Neuronal stem cell (in vitro differentiated cells): ENCODE measurements around the gene GALC.

Experiments used
- DNase-seq: peaks from one replicate; pipeline ENCODE4 v3.0.0-alpha.2; 2013; ENCODE audit warnings: low spot score
- H2AFZ ChIP-seq: one replicate; pipeline ENCODE4 v1.6.1; 2013; ENCODE audit warnings: mild to moderate bottlenecking, low read length, inconsistent platforms
- H2AK5ac ChIP-seq: 2 replicates; pipeline ENCODE4 v1.6.1; 2013; ENCODE audit warnings: low read depth, mild to moderate bottlenecking, inconsistent platforms, low read length, moderate library complexity, mixed read lengths
- H2BK120ac ChIP-seq: 2 replicates; pipeline ENCODE4 v1.6.1; 2013; ENCODE audit warnings: low read depth, mild to moderate bottlenecking, inconsistent platforms, low read length, moderate library complexity, mixed read lengths
- H2BK12ac ChIP-seq: one replicate; pipeline ENCODE4 v1.6.1; 2013; ENCODE audit warnings: low read length, inconsistent platforms
- H2BK15ac ChIP-seq: 2 replicates; pipeline ENCODE4 v1.6.1; 2013; ENCODE audit warnings: mild to moderate bottlenecking, low read length, inconsistent platforms, mixed read lengths
- H2BK5ac ChIP-seq: one replicate; pipeline ENCODE4 v1.6.1; 2013; ENCODE audit warnings: inconsistent platforms, mild to moderate bottlenecking, low read length, moderate library complexity
- H3K14ac ChIP-seq: one replicate; pipeline ENCODE4 v1.6.1; 2013; ENCODE audit warnings: low read length, inconsistent platforms
- H3K18ac ChIP-seq: 2 replicates; pipeline ENCODE4 v1.6.1; 2013; ENCODE audit warnings: low read length, inconsistent platforms
- H3K23ac ChIP-seq: 2 replicates; pipeline ENCODE4 v1.6.1; 2013; ENCODE audit warnings: low read depth, mild to moderate bottlenecking, mixed read lengths, low read length, inconsistent platforms; ENCODE audit not compliant: poor library complexity
- H3K27ac ChIP-seq: replicated peaks from 3 replicates; pipeline ENCODE4 v1.5.1; 2013; ENCODE audit warnings: low read length, inconsistent platforms
- H3K27me3 ChIP-seq, 3 experiments: 2 replicates each; pipeline ENCODE4 v1.6.1; 2013; ENCODE audit warnings: low read length in 3 of 3, mild to moderate bottlenecking in 2 of 3, inconsistent platforms in 1 of 3, low read depth in 1 of 3, mixed read lengths in 1 of 3, moderate library complexity in 1 of 3; ENCODE audit not compliant: control insufficient read depth in 3 of 3, insufficient read depth in 3 of 3
- H3K36me3 ChIP-seq, 2 donors: replicated peaks in 1 of 2; 2 replicates each; pipeline ENCODE4 v1.6.1; 2013; ENCODE audit warnings: low read length in 2 of 2; ENCODE audit not compliant: control insufficient read depth in 2 of 2, insufficient read depth in 2 of 2
- H3K4ac ChIP-seq: 2 replicates; pipeline ENCODE4 v1.6.1; 2013; ENCODE audit warnings: inconsistent platforms, mild to moderate bottlenecking, low read length, moderate library complexity
- H3K4me1 ChIP-seq, 2 donors: 1 replicate in 1 of 2; 2 replicates in 1 of 2; pipeline ENCODE4 v1.6.1; 2013; ENCODE audit warnings: low read length in 2 of 2, low read depth in 1 of 2; ENCODE audit not compliant: control insufficient read depth in 2 of 2, insufficient read depth in 1 of 2
- H3K4me2 ChIP-seq: one replicate; pipeline ENCODE4 v1.6.1; 2013; ENCODE audit warnings: mild to moderate bottlenecking, low read length, inconsistent platforms; ENCODE audit not compliant: insufficient read depth, poor library complexity, severe bottlenecking
- H3K4me3 ChIP-seq, 2 donors: 2 replicates each; pipeline ENCODE4 v1.5.1; 2013; ENCODE audit warnings: low read length in 2 of 2, mild to moderate bottlenecking in 2 of 2, inconsistent platforms in 1 of 2, moderate library complexity in 1 of 2
- H3K79me1 ChIP-seq: one replicate; pipeline ENCODE4 v1.6.1; 2013; ENCODE audit warnings: low read depth, mild to moderate bottlenecking, inconsistent platforms, low read length, moderate library complexity
- H3K9ac ChIP-seq: one replicate; pipeline ENCODE4 v1.6.1; 2013; ENCODE audit warnings: mild to moderate bottlenecking, low read depth, low read length, inconsistent platforms; ENCODE audit not compliant: poor library complexity
- H3K9me3 ChIP-seq, 2 donors: replicated peaks in 1 of 2; 2 replicates each; pipeline versions ENCODE3 to v1.6.1; 2013; ENCODE audit warnings: low read length in 2 of 2, mild to moderate bottlenecking in 2 of 2, inconsistent platforms in 1 of 2, low read depth in 1 of 2, mixed read lengths in 1 of 2, moderate library complexity in 1 of 2; ENCODE audit not compliant: control insufficient read depth in 2 of 2, insufficient read depth in 1 of 2
- H4K8ac ChIP-seq: one replicate; pipeline ENCODE4 v1.6.1; 2013; ENCODE audit warnings: low read depth, mild to moderate bottlenecking, inconsistent platforms, low read length, moderate library complexity
- H4K91ac ChIP-seq: one replicate; pipeline ENCODE4 v1.6.1; 2013; ENCODE audit warnings: low read length, low read depth, mild to moderate bottlenecking, inconsistent platforms; ENCODE audit not compliant: poor library complexity
- WGBS, 2 donors: extraction: QIAGEN DNeasy Blood & Tissue Kit; methylation state at CpG; one replicate each; pipeline ENCODE4 v1.1.7; 2013; ENCODE audit warnings: missing lambda C conversion rate in 2 of 2, mixed read lengths in 1 of 2; ENCODE audit not compliant: insufficient read length in 2 of 2, insufficient replicate concordance in 1 of 2; ENCODE audit errors: extremely low coverage in 2 of 2; 5-methylcytosine and 5-hydroxymethylcytosine counted together

GALC gene

DNA sequence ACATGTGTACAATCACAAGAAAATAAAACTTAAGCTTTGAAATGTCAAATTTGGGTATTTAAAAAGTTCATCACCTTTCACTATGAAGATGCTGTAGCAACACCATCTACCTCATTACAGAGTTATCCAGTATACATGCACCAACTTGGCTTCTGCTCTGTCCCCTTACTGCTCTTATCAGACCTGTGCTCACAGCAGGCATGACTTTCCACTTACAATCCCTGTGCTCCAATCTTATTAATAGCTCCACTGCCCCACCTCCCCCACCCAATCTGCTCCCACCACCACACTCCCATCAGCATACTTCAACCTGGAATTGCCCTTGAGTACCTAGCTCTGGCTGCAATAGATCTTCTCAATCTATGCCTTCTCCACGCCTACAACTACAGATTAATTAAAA is 13.3 kb downstream of the GALC start:
- Histone ChIP-seq H3K14ac (no peak overlapping the region), H3K23ac (no peak overlapping the region), H4K91ac (no peak overlapping the region), H3K18ac (no peak overlapping the region), H3K4me3 (no peak overlapping the region), H3K9me3 (no peaks in the 10 kb centered on the region), H2AFZ (no peak overlapping the region), H2BK12ac (no peak overlapping the region), H3K4me2 (no peak overlapping the region), H4K8ac (no peak overlapping the region), H3K4me1 (no peaks in the 10 kb centered on the region), H3K79me1 (no peaks in the 10 kb centered on the region), H3K4ac (no peak overlapping the region), H3K9ac (no peak overlapping the region), H2BK5ac (no peak overlapping the region), H3K27me3 (no peaks in the 10 kb centered on the region), H2BK15ac (no peak overlapping the region), H3K36me3 (peaks cover 0 to 2% of the 10 kb centered on the region in 2 donors), H2BK120ac (no peak overlapping the region), H3K27ac (no peak overlapping the region), H2AK5ac (no peak overlapping the region)
- no peak for DNase-seq
- whole genome bisulfite sequencing, 2 donors: no CpG with 5 or more reads among the region's 1 CpG

DNA sequence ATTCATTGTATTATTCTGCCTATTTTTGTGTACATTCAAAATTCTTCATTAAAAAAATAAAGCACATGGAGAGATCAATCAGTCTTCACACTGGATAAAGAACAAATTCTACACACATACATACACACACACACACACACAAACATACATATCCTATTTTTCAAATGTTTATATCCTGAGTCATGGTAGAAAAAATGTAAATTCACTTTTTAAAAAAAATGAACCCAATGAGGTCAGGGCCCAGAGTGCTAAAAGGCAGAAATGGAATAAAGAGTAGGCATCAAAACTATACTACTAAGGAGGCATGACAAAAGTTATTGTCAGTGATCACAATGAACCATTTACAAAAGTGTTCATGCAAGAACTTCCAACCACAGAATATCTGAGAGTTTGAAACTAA is 17.3 kb downstream of the GALC start:
- Histone ChIP-seq H3K9ac (no peak overlapping the region), H4K91ac (no peak overlapping the region), H3K4me2 (no peak overlapping the region), H3K14ac (no peak overlapping the region), H3K27me3 (no peaks in the 10 kb centered on the region), H3K27ac (no peak overlapping the region), H3K4me1 (no peaks in the 10 kb centered on the region), H3K36me3 (peaks cover 0 to 2% of the 10 kb centered on the region in 2 donors), H3K9me3 (no peaks in the 10 kb centered on the region), H4K8ac (no peak overlapping the region), H2AFZ (no peak overlapping the region), H3K23ac (no peak overlapping the region), H2BK5ac (no peak overlapping the region), H3K4ac (no peak overlapping the region), H3K79me1 (no peaks in the 10 kb centered on the region), H2BK120ac (no peak overlapping the region), H2BK12ac (no peak overlapping the region), H2AK5ac (no peak overlapping the region), H2BK15ac (no peak overlapping the region), H3K4me3 (no peak overlapping the region), H3K18ac (no peak overlapping the region)
- DNase-seq: no peak

- no peak overlapping the region for H3K9ac ChIP-seq
- no peak overlapping the region for H2BK5ac ChIP-seq
- H3K9me3 ChIP-seq: no peaks in the 10 kb centered on the region
- WGBS, 2 donors: no CpG with 5 or more reads among the region's 2 CpGs
- H3K4me1 ChIP-seq: no peaks in the 10 kb centered on the region
- no peaks in the 10 kb centered on the region for H3K79me1 ChIP-seq
- H2BK12ac ChIP-seq: no peak overlapping the region
- no peak overlapping the region for H2AFZ ChIP-seq
- H2BK120ac ChIP-seq: no peak overlapping the region
- H2BK15ac ChIP-seq: no peak overlapping the region
- no peak overlapping the region for H3K14ac ChIP-seq
- no peak overlapping the region for H3K4ac ChIP-seq
- H3K18ac ChIP-seq: no peak overlapping the region
- H3K27ac ChIP-seq: no peak overlapping the region
- no peak overlapping the region for H3K4me2 ChIP-seq
- H3K27me3 ChIP-seq: no peaks in the 10 kb centered on the region
- H3K36me3 ChIP-seq: no peaks in the 10 kb centered on the region
- H4K91ac ChIP-seq: no peak overlapping the region
- no peak overlapping the region for H3K4me3 ChIP-seq
- H2AK5ac ChIP-seq: no peak overlapping the region
- no peak for DNase-seq
- no peak overlapping the region for H3K23ac ChIP-seq
- no peak overlapping the region for H4K8ac ChIP-seq
Measured at GRCh38 chr14:87971010-87971409, 22.0 kb downstream of the GALC start.

- Histone ChIP-seq H4K8ac (no peak overlapping the region), H3K9me3 (no peaks in the 10 kb centered on the region), H3K4ac (no peak overlapping the region), H3K79me1 (no peaks in the 10 kb centered on the region), H3K36me3 (no peaks in the 10 kb centered on the region), H3K4me3 (no peak overlapping the region), H2BK15ac (no peak overlapping the region), H3K18ac (no peak overlapping the region), H2AFZ (no peak overlapping the region), H2BK120ac (no peak overlapping the region), H4K91ac (no peak overlapping the region), H3K23ac (no peak overlapping the region), H3K4me1 (no peaks in the 10 kb centered on the region), H2BK12ac (no peak overlapping the region), H3K27ac (no peak overlapping the region), H2AK5ac (no peak overlapping the region), H3K14ac (no peak overlapping the region), H3K9ac (no peak overlapping the region), H3K27me3 (no peaks in the 10 kb centered on the region), H2BK5ac (no peak overlapping the region), H3K4me2 (no peak overlapping the region)
- DNase-seq: no peak
Measured at GRCh38 chr14:87967496-87967895, 25.5 kb downstream of the GALC start.
